A204.1 (cell line): ENCODE measurements around the gene PI4K2A.

ENCODE experiments used
- FAIRE-seq: peaks from 2 replicates; lab custom pipeline; 2012; peaks lifted over from hg19 to GRCh38; lab: Jason Lieb, UNC

The PI4K2A gene

GRCh38 chr10:97707134-97707861, 66.8 kb downstream of the PI4K2A start:
- no peak for FAIRE-seq

DNA sequence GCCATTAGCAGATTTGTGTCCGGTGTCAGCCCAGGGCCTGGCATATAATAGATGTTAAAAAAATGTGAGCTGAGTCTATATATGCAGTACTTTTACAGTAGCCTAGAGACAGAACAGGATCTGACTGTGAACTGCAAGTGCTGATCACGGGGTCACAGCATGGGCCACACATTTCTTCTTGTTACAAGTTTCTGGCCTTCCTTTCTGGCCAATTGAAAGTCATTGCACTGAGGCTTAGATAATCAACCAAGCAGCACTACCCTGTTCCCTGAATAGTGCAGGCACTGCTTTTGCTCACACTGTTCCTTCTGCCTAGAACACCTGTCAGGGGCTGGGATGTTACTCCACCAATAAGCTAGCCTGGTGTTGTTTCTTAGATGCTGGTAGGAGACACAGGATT, 67.7 kb downstream of the PI4K2A start:
- FAIRE-seq = no peak

GRCh38 chr10:97708976-97709946, 68.8 kb downstream of the PI4K2A start:
- no peak for FAIRE-seq

DNA sequence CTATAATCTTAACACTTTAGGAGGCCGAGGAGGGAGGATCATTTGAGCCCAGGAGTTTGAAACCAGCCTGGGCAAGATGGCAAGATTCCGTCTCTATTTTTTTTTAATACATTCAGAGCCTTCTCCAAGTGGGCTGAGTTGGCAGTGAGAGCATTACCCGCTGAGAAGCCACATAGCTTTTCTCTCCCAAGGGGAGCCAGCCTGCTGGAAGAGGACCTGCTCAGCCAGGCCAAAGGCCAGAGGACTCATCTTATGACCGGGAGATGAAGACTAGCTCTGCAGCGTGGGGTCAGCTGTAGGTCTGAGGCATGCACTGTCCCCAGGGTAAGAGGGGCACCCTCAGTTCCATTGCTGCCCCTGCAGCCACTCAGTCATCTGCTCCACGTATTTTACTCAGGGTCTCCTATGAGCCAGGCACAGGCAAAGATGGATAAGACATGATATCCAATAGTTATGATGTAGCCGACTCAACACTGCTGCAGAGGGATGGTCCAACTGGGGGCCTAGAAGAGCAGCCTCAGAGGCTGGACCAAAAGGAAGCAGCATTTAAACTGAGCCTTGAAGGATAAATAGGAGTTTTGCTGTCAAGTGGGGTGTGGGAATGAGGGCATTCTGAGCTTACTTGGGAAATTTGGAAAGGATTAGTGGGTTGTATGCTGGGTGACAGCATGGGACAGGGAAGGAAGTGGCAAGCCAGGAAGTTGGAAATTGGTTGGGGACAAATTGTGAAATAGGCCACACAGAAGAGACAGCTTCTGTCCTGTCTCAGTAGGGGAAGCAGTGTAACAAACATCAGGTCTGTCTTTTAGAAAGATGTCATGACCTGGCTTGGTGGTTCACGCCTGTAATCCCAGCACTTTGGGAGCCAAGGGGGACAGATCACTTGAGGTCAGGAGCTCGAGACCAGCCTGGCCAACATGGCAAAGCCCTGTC, 71.4 kb downstream of the PI4K2A start:
- FAIRE-seq = no peak

DNA sequence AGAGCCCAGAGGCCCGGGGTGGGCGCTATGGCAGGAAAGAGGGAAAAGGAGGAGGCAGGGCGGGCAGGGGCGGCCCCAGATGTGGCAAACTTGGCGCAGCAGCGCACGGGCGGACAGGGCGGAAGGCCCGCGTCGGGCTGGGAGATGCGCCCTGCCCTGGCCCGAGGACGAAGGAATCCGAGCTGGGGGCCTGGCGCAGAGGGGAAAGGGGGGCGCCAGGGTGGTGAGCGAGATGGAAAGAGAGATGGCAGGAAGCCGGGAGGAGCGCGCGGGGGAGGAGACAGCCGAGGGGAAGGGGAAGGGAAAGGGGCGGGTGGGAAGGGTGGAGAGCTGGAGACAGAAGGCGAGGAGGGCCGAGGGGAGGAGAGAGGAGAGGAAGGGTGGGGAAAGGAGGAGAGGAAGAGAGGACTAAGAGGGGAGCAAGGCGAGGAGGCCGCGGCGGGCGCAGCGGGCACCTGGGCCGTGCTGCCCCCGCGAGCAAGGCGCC, 72.9 kb downstream of the PI4K2A start, which contains the start of gene MARVELD1:
MARVELD1 (plus strand) TSS at position 392 of the 487 bp plus-strand sequence. CDS start 147 bp downstream, outside the sequence.
- FAIRE-seq = no peak

- FAIRE-seq = no peak
Measured at GRCh38 chr10:97713826-97714400, 73.4 kb downstream of the PI4K2A start.

DNA sequence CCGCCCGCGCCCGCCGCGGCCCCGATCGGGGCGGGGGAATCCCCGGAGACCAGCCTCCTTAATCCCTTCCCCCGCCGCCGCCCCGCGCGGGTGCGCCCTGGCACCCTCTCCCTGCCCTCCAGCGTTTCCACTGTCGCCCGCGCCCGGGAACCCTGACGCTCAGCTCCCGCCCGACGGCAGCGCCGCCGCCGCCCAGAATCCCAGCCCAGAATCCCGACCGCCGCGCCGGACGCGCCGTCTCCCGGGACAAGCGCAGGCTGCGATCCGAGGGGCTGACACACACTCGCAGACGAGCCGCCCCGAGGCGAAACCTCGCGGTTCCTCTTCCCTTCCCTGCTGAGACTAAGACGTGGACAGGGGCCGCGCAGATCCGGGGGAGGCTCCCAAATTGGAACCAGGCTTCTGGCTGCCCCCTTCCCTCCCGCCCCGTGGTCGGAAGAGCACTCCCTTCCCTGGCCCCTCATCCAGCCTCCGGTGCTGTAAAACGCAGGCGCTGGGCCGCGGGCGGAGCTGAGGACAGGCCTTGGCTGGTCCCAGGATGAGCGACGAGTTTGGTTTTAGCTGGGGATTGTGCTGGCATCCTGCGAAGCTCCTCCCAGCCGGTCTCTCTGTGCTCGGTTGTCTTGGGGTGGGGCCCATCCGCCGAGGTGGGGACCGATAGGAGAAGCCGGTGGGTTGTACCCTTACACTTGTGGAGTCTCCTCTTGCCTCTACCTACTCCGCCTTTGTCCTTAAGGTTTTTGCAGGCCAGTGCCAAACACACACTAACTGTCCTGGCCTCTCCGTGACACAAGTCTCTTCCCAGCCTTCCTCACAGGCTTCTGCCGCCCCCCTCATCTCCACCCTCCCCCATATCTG, 74.2 kb downstream of the PI4K2A start:
- FAIRE-seq = no peak

- FAIRE-seq = no peak
Measured at GRCh38 chr10:97715259-97715874, 74.9 kb downstream of the PI4K2A start.

GRCh38 chr10:97717627-97718026, 77.2 kb downstream of the PI4K2A start:
- FAIRE-seq = no peak

GRCh38 chr10:97718178-97718577, 77.7 kb downstream of the PI4K2A start:
- FAIRE-seq = no peak

DNA sequence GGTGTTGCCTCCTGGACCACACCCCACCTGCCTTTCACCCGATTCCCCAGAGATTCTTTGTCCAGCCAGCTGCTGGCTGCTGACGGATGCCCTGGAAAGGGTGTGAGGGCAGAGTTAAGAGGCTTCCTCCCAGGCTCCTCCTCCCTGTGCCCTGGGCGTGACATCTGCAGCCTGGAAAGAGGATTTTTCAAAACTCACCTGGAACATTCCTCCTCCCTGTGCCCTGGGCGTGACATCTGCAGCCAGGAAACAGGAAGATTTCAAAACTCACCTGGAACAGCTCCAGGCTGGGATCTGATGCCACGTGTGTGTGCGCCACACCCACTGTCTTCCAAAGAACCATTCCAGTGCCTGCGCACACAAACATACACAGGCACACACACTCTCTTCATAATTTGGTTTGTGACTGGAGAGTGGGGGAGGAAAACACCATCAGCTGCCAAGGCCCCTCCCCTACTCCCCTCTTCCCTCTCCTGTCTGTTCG, 78.2 kb downstream of the PI4K2A start:
- FAIRE-seq = no peak

DNA sequence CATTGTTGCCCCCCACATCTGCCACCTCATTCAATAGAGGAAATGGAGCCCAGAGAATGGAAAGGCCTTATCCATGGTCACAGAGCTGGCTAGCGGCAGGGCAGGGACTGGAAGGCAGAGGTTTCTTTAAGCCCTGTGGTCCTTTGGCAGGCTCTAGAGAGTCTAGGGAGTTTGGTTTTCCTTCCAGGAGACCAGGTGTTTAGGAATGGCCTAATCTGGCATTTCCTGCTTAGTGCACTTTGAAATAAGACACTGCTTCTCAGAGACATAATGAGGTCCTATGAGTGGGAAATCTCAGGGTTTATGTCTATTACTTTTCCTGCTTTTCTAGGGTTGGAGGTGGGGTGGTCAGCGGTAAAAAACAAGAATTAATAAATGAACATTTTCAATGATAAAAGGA, 79.1 kb downstream of the PI4K2A start:
- FAIRE-seq = no peak

- no peak for FAIRE-seq
Measured at GRCh38 chr10:97721871-97722780, 81.7 kb downstream of the PI4K2A start.

- FAIRE-seq = no peak
Measured at GRCh38 chr10:97723001-97723400, 82.5 kb downstream of the PI4K2A start.

GRCh38 chr10:97724341-97724941, 84.0 kb downstream of the PI4K2A start:
- no peak for FAIRE-seq
